ENCODE data around the gene HPCA.

HPCA gene

DNA sequence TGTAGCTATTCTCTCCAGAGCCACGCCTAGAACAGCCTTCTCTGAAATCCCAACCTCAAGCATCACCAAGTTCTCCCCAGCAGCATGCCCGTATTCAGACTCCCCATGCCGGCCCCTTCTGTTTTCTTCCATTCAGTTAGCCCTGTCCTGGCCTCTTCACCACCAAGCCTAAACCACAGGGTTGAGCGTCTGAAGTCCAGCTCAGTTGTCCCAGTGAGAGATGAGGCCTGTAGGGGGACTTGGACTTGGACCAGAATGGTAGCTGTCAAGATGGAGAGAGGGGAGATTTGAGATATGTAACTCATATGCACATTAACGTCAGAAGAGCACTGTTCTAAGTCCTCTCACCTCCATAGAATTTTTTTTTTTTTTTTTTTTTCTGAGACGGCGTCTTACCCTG lies 20.4 kb downstream of the HPCA start:
- TF ChIP-seq ZFX (IDR thresholded peaks at IDR 0.05), result no peak
- TF ChIP-seq, protein P1, sequence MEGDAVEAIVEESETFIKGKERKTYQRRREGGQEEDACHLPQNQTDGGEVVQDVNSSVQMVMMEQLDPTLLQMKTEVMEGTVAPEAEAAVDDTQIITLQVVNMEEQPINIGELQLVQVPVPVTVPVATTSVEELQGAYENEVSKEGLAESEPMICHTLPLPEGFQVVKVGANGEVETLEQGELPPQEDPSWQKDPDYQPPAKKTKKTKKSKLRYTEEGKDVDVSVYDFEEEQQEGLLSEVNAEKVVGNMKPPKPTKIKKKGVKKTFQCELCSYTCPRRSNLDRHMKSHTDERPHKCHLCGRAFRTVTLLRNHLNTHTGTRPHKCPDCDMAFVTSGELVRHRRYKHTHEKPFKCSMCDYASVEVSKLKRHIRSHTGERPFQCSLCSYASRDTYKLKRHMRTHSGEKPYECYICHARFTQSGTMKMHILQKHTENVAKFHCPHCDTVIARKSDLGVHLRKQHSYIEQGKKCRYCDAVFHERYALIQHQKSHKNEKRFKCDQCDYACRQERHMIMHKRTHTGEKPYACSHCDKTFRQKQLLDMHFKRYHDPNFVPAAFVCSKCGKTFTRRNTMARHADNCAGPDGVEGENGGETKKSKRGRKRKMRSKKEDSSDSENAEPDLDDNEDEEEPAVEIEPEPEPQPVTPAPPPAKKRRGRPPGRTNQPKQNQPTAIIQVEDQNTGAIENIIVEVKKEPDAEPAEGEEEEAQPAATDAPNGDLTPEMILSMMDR (conservative IDR thresholded peaks at IDR 0.05), result no peak

DNA sequence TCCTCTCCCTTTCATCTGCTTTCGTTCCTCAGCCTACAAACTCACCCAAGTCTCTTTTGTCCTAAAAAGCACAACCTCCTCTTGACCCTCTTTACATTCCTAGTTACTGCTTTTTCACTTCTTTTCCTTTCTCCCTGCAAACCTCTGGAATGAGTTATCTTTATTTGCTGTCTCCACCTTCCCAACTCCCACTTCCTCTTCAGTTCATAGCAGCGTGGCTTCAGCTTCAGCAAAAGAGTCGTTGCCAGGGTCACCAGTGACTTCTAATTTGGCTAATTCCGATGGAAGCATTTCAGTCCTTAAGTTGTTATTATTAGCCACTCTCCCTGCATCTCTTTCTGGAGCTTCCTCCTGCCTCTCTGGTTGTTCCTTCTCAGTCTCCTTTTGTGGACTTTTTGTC lies 21.1 kb downstream of the HPCA start:
- no peak overlapping the region for H3K27ac ChIP-seq
- no peak for TF ChIP-seq ZFX (IDR thresholded peaks at IDR 0.05)
- TF ChIP-seq, protein P1 (conservative IDR thresholded peaks at IDR 0.05), result no peak

More for the DNA sequence above, 20.4 kb downstream of the HPCA start:
- H3K27ac ChIP-seq, result no peak overlapping the region

DNA sequence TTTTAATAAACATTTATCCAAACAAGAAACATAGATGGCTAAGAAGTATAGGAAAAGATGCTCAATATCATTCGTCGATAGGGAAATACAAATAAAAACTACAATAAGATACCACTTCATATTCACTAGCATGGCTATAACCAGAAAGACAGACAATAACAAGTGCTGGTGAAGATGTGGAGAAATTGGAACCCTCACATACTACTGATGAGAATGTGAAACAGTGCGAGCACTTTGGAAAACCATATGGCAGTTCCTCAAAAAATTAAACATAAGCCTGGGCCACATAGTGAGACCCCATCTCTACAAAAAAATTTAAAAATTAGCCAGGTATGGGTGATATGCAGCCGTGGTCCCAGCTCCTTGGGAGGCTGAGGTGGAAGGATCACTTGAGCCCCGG lies 24.0 kb downstream of the HPCA start:
- no peak overlapping the region for H3K27ac ChIP-seq
- no peak for TF ChIP-seq ZFX (IDR thresholded peaks at IDR 0.05)
- TF ChIP-seq, protein P1 (conservative IDR thresholded peaks at IDR 0.05), result no peak

DNA sequence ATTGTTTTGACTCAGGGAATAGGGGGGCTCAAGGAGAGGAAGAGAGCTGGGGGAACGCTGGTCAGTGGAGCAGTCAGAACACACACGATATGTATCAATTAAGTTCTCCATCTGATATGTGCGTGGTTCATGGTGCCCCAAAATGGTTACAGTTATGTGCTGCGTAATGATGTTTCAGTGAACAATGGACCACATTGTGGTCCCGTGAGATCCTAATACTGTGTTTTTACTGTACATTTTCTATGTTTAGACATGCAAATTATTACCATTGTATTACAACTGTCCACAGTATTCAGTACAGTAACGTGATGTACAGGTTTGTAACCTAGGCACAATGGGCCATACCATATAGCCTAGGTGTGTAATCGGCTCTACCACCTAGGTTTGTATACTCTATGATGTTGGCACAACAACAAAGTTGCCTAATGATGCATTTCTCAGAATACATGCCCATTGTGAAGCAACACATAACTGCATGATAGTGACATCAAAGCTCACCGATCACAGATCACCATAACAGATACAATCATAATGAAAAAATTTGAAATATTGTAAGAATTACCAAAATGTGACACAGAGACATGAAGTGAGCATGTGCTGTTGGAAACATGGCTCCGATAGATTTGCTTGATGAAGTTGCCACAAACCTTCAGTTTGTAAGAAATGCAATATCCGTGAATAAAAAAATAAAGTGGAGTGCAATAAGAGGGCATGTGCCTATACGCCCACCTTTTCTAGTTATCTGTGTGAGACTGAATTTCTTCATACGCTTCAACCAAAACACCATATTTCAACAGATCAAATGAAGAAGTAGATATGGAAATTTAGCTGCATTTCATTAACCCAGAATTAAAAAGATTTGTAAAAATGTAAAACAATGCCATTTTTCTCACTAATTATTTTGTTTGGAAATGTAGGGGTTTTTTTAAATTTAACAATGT lies 29.7 kb downstream of the HPCA start:
- no peak overlapping the region for H3K27ac ChIP-seq
- no peak for TF ChIP-seq ZFX (IDR thresholded peaks at IDR 0.05)
- TF ChIP-seq, protein P1 (conservative IDR thresholded peaks at IDR 0.05), result no peak

DNA sequence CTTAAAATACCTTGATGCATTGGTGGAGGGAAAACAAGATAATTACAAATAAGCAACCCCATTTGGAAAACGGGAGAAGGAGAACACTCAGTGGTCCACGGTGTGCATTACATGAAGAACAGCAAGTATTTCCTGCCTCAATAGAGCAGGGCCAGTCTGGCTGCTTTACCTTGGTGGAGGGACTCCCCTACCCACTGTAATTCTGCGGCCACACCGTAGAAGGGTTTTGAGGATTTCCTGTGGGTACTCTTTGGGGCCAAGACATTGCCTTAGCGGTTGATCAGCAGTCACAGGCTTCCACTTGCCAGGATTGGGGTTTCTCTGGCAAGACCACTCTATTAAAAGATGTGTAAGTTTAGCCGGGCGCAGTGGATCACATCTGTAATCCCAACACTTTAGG lies 31.2 kb downstream of the HPCA start:
- H3K27ac ChIP-seq, result no peak overlapping the region
- no peak for TF ChIP-seq ZFX (IDR thresholded peaks at IDR 0.05)
- TF ChIP-seq, protein P1 (conservative IDR thresholded peaks at IDR 0.05), result no peak

DNA sequence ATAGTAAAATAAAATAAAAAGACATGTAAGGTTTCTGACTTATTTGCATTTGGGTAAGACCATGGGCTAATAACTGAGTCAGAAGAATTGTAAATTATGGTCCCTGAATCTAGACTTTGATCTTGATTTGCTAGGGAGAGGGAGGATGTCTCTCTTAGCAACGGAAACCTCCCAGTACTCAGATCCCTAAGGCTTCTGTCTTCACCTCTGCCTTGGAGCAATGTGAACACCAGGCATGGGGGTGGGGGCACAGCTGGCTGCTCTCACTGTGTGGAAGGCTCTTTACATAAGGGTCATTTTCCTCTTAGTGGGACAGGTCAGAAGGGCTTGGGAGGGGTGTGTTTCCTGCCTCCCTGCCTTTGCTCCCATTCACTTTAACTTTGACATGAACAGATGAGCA lies 31.9 kb downstream of the HPCA start:
- no peak for TF ChIP-seq ZFX (IDR thresholded peaks at IDR 0.05)
- TF ChIP-seq, protein P1 (conservative IDR thresholded peaks at IDR 0.05), result no peak
- no peak overlapping the region for H3K27ac ChIP-seq

Measured in C4-2B (cell line).